GM21360 (cell line): ENCODE results near the gene PTPN22.

Source experiments
- ATAC-seq: cut with Tn5 transposase; IDR thresholded peaks from one replicate; pipeline ENCODE4 v1.9.1; 2021; ENCODE audit warnings: mild to moderate bottlenecking, moderate library complexity; ENCODE audit not compliant: unreplicated experiment

PTPN22 gene

GRCh38 chr1:113765306-113766230, 105.9 kb downstream of the PTPN22 start:
- ATAC-seq, result no peak
